NCI-H526 (cell line): ENCODE data around the gene PEAK3.

Experiments
- DNase-seq, 2 experiments: peaks; one replicate each; lab custom pipeline; 2025; lab: John Stamatoyannopoulos, UW

PEAK3 gene

DNA sequence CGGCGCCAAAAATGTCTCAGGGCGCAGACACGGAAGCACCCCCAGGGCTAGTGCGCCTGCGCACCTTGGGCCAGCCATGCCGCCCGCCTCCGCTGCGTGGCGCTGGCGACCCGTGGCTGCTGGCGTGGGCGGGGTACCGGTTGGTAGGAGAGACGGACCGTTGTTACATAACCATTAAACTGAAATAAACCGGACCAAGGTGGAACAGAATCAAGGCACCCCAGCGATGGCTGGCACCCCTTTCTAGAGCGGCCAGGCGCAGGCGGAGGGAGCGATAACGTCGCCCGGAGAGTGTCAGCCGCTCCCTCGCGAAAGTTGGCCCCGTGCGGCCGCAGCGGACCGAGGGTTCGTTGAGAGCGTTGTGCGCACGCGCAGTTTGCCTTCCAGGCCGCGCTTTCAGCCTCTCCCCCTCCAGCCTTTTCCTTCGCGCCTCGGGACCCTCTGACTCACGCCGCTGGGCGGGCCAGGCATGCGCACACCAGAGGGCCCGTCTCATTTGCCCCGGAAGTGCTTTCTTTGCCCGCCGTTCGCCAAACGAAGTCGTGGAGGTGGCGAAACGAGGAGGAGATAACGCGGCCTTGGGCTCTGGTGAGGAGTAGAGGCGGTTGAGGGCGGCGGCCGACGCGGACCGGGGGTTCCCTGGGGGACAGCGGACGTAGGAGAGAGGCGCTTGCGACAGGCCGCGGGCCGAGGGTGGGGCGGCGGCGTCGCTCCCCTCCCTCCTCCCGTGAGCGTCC, 45.5 kb downstream of the PEAK3 start, which contains the start of the genes PLEKHJ1 and SF3A2:
Gene PLEKHJ1, minus strand, starts transcription at position 16 of the 737 bp plus-strand sequence. CDS start 81 bp downstream, outside the sequence.
Gene SF3A2, plus strand, starts transcription at position 511 of the 737 bp plus-strand sequence. CDS start 6,595 bp downstream, outside the sequence.
- peak; percentile 88 to 96 for DNase-seq

DNA sequence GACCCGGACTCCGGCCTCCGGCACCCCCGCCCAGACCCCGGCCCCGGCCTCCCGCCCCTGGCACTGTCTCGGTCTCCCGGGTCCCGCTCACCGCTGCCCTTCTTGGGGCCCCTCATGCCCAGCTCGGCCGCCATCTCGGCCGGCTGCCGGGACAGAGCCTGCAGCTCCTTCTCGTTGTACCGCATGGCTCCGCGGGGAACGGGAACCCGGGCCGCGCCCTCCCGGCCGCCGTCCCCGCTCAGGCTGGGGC, 46.0 kb downstream of the PEAK3 start:
- no peak for DNase-seq

DNA sequence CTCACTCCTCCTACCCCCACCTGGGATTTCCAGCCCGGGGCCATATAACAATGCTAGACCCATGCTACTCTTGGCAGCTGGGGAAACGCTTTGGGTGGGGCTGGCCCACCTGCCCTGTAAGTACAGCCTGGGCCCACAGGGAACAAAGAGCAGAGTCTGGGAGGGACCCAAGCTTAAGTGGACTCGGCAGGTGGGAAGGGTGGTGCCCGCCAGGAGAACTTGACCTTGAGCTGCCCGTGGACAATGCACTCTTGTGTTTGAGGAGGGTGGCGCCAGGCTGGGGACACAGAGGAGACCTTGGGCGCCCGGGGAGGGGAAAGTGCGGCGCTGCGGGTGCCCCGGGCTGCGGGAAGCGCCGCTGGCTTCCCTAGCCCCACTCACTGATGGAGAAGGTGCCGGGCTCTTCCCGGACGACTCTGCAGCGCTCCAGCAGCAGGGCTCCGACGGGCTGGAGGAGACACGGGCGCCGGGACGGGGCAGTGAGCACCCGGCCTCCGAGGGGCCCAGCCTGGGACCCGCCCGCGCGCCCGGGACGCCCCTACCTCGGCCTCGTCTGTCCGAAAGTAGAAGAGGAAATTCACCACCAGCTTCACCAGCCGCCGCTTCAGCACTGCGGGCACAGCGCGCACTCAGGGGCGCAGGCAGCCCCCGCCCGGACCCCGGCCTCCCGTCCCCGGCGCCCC, 46.5 kb downstream of the PEAK3 start:
- peak in 1 of 2 experiments; percentile 56 for DNase-seq

DNA sequence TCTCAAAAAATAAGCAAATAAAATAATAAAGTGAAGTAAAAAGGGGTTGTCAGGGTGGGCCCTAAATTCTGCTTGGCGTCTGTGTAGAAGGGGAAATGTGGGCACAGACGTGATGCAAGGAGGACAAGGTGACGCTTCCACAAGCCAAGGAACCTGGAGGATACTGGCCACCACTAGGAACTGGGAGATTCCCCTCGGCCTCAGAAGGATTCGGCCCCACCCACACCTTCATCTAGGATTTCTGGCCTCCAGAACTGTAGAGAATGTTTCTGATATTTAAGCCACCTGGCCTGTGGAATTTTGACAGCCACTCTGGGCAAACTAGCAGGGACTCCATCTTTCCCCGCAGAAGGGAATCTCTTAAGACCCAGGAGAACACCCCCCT, 47.0 kb downstream of the PEAK3 start:
- DNase-seq = no peak

- no peak for DNase-seq
These were observed 48.2 kb downstream of the PEAK3 start for GRCh38 chr19:2233601-2234280.

- no peak for DNase-seq
These were observed 49.5 kb downstream of the PEAK3 start for GRCh38 chr19:2232286-2233151.

- no peak for DNase-seq
These were observed 50.3 kb downstream of the PEAK3 start for GRCh38 chr19:2231621-2232221.

GRCh38 chr19:2230807-2231533, 51.0 kb downstream of the PEAK3 start:
- no peak for DNase-seq

- DNase-seq = no peak
These were observed 51.9 kb downstream of the PEAK3 start for GRCh38 chr19:2230033-2230531.

DNA sequence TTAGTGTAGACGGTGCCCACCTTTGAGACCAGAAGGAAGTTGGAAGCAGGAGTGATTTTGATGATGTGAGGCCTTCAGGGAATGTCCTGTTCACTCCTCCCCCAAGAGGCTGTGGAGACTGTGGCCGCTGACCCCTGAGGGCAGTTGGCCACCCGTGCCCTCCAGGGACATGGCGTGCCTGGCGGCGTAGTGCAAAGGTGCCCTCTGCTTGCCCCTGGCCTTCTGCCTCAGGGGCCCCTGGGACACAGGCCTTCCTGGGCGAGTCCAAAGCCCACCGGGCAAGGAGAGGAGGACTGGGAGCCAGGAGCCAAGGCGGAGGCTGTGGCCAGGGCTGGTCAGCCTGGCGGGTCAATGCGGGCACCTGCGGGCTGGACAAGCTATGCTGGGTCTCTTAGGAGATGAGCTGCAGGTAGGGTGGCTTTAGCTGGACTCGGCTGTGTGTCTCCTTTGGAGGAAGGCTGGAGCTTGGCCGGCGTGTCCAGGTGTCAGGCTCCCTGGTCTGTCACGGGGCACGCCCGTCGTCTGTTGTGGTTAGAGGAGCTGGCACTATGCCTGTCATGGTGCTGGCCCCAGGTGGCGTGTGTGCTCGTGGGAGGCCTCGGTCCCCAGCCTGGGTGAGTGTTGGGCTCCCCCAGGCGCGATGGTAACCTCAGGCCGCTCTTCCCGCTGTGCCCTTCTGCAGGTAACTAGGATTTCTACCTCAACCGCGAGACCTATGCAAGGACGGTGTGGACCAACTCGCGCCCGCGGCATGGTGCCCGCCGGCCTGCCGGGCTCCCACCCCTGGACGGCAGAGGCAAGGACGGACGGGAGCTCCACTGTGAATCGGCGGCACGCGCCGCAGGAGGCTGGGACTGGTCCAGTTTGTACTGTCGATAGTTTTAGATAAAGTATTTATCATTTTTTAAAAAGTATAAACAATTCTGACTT, 52.6 kb downstream of the PEAK3 start:
- DNase-seq = no peak

DNA sequence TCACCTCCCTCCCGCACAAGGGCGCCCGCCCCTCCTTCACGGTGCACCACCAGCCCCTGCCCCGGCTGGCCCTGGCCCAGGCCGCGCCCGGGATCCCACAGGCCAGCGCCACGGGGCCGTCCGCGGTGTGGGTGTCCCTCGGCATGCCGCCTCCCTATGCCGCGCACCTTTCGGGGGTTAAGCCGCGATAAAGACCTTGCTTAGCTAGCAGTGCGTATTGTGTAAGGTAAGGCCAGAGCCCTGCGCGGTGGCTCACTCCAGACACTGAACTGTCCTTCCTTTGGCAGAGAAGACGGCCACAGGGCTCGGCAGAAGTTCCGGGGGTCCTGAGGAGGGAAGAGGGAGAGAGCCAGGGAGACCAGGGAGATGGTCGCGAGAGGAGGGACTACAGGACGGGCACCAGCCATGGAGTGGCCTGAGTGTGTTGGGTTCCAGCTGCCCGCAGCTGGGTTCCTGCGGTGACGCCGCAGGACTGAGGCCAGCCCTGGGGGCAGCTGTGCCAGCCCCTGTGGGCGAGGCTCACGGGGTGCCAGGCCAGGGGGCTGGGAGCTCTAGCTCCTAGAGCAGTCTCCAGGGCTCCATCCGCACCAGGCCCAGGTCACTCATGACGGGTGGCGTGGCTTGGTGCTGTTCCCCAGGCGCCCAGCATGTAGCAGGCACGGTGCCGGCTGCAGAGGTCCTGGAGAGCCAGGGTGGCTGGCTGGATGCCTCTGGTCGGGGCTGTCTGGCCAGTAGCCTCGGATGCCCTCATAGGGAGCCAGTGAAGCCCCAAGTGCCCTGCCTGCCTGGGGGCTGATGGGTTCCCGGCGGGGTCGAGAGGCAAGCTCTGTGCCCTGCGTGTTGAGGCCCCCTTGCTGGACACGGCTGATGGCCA, 53.6 kb downstream of the PEAK3 start:
- no peak for DNase-seq

DNA sequence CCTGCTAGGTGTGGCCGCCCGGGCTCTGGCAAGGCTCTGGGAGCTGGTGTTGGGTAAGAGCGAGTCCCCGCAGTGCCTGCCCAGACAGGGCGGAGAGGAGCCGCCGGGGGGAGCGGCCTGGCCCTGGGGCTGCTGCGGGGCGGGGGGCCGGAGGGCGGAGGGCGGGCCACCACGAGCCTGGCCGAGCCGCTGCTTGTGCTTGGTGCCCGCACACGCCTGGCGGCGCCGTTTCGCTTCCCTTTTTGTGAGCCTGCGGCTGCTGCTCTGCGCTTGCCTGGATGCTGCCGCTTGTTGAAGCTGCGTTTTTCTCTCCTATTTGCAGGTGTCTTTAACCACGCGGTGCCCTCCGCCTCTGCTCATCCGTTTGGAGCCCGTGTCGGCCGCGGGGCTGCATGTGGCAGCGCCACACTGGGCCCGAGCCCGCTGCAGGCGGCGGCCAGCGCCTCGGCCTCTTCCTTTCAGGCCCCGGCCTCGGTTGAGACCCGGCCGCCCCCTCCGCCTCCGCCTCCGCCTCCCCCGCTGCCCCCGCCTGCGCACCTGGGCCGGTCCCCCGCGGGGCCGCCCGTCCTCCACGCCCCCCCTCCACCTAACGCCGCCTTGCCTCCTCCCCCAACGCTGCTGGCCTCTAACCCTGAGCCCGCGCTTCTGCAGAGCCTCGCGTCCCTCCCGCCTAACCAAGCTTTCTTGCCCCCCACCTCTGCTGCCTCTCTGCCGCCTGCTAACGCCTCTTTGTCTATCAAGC, 54.4 kb downstream of the PEAK3 start:
- DNase-seq = peak in 1 of 2 experiments; percentile 43

DNA sequence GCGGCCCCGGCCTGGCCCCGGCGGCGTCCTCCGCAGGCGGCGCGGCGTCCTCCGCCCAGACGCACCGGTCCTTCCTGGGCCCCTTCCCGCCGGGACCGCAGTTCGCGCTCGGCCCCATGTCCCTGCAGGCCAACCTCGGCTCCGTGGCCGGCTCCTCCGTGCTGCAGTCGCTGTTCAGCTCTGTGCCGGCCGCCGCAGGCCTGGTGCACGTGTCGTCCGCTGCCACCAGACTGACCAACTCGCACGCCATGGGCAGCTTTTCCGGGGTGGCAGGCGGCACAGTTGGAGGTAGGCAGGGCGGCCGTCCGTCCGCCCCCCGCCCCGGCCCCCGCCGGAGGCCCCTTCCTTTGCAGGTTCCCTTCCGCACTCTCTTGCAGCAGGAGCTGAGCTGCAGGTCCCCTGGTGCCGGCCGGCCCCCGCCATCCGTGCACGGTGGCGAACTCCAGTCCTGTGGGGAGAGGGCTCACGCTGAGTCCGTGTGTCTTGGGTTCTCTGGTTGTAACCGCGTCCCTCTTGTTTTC, 55.1 kb downstream of the PEAK3 start:
- DNase-seq = no peak

DNA sequence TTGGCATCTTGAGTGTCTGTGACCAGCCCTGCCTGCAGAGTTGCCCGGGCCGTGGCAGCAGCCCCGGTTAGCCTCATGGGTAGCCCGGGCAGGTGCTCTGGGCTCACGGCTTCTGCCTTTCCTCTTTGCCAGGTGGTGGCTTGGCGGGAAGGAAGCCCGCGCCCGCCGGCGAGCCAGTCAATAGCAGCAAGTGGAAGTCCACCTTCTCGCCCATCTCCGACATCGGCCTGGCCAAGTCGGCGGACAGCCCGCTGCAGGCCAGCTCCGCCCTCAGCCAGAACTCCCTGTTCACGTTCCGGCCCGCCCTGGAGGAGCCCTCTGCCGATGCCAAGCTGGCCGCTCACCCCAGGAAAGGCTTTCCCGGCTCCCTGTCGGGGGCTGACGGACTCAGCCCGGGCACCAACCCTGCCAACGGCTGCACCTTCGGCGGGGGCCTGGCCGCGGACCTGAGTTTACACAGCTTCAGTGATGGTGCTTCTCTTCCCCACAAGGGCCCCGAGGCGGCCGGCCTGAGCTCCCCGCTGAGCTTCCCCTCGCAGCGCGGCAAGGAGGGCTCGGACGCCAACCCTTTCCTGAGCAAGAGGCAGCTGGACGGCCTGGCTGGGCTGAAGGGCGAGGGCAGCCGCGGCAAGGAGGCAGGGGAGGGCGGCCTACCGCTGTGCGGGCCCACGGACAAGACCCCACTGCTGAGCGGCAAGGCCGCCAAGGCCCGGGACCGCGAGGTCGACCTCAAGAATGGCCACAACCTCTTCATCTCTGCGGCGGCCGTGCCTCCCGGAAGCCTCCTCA, 55.7 kb downstream of the PEAK3 start:
- no peak for DNase-seq

DNA sequence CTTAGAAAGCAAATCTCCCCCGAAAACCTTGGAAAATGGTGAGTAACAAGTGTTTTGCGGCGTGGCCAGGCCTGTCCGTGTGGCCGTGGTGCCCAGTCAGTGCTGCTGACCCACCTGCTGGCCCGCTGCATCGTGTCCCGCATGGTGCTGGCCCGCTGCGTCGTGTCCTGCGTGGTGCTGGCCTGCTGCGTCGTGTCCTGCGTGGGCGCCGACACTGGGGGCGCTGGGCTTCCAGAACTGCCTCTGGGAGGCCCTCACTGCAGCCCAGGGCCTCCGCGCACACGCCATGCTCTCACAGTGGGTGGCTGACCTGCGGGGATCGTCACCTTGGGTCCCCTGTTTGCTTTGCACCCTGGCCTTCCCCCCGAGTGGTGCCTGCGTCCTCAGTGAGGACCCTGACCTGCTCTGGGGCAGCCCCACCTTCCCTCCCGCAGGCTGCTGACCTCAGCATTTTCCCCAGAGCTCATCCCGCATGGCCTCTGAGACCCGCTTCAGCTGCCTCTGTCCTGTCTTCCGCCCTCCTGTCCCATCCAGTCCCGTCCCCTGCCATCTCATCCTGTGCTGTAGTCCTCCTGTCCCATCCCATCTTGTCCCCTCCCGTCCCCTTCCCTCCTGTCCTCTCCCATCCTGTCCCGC, 56.4 kb downstream of the PEAK3 start:
- no peak for DNase-seq

DNA sequence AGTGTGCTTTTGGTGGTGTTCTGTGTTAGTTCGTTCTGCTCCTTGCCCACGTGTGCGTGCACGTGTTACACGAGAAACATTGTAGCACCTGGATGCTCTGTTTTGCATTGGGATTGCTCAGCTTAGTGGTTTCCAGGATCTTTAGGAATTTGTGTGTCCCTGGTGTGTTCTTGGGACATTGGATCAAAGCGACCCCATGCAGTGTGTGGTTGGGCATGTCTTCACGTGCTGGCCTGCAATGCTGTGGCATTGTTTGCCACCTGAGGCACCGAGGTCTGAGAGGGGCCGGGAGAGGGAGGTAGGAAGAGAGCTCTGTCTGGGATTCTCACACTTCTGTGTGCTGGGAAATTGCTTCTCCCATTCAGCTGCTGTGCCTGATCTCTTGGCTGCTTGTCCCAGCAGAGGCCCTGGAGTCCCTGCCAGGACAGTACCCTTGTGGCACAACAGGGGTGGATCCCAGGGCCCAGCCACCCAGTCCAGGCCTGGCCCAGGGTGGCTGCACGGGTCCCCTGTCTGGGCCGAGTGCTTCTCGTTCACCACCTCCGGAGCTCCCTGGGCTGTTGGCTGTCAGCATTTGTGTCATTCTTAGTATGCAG, 57.1 kb downstream of the PEAK3 start:
- no peak for DNase-seq
